MM.1S (cell line): ENCODE results near the gene R3HDM2.

Experiments
- EZH2 ChIP-seq: fragments of 300-600 bp; sonication (generic); optimal IDR thresholded peaks from 2 replicates; pipeline ENCODE3; 2017; ENCODE audit warnings: low read depth, mild to moderate bottlenecking, antibody characterized with exemption, low read length, mixed read lengths
- TF ChIP-seq, protein P1 (sequence below): fragments of 300-600 bp; sonication (generic); IDR thresholded peaks from 2 replicates; pipeline ENCODE4 v1.5.1; 2016; ENCODE audit warnings: antibody characterized with exemption, low read length, mixed read lengths

DNA sequence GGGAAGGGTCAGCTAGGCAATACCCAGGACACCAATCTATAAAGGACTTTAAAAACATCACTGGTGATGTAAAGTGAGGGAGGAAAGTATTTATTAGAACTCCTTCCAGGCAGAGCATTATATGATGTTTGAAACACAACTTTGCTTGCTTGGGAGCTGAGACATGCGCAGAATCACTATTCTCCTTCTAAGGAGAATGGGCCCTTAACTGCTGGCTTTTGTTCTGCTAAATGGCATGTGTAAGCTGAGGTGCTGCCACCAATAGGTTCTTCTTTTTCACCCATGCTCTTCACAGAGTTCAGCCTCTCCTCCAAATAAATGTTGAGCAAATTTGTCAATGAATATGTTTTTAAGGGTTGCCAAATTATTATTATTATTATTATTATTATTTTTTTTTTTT is 183.8 kb downstream of the R3HDM2 start:
- TF ChIP-seq, protein P1, sequence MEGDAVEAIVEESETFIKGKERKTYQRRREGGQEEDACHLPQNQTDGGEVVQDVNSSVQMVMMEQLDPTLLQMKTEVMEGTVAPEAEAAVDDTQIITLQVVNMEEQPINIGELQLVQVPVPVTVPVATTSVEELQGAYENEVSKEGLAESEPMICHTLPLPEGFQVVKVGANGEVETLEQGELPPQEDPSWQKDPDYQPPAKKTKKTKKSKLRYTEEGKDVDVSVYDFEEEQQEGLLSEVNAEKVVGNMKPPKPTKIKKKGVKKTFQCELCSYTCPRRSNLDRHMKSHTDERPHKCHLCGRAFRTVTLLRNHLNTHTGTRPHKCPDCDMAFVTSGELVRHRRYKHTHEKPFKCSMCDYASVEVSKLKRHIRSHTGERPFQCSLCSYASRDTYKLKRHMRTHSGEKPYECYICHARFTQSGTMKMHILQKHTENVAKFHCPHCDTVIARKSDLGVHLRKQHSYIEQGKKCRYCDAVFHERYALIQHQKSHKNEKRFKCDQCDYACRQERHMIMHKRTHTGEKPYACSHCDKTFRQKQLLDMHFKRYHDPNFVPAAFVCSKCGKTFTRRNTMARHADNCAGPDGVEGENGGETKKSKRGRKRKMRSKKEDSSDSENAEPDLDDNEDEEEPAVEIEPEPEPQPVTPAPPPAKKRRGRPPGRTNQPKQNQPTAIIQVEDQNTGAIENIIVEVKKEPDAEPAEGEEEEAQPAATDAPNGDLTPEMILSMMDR, result no peak
- no peak for TF ChIP-seq EZH2
